ENCODE data around the gene CFAP299.

DNA sequence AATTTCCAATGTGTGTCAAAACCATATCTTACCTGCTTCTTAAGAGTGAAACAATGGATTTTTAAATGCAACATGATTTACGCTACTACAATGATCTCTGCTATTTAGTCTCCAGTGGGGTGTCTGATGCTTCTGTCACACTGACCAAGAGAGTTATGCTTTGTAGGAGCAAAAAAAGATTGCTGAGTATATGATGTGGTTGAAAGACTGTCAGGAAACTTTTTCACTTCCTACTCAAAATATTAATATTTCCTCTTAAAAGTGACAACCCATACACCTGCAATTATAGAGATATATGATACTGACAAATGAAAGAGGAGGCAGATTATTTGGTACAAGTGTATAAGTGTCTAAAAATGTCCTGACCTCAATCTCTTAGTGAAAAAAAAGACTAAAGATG, 589.8 kb downstream of the CFAP299 start:
- TF ChIP-seq, protein P1, sequence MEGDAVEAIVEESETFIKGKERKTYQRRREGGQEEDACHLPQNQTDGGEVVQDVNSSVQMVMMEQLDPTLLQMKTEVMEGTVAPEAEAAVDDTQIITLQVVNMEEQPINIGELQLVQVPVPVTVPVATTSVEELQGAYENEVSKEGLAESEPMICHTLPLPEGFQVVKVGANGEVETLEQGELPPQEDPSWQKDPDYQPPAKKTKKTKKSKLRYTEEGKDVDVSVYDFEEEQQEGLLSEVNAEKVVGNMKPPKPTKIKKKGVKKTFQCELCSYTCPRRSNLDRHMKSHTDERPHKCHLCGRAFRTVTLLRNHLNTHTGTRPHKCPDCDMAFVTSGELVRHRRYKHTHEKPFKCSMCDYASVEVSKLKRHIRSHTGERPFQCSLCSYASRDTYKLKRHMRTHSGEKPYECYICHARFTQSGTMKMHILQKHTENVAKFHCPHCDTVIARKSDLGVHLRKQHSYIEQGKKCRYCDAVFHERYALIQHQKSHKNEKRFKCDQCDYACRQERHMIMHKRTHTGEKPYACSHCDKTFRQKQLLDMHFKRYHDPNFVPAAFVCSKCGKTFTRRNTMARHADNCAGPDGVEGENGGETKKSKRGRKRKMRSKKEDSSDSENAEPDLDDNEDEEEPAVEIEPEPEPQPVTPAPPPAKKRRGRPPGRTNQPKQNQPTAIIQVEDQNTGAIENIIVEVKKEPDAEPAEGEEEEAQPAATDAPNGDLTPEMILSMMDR (IDR thresholded peaks at IDR 0.05) = no peak
- TF ChIP-seq POLR2A (IDR thresholded peaks at IDR 0.05) = no peak

Measured in Peyer's patch (tissue), 4 donors.